ENCODE results near the gene CREBBP. TPM values are rescaled to one million over a fixed set of nuclear protein-coding genes. Genes with fewer than 3 reads are reported as not detected.

The CREBBP gene
- polyA plus RNA-seq, 2 of the 4 experiments (the other 2 are of a cell fraction) = 8.0 to 13.4 TPM

- TF ChIP-seq HOXA7 (CRISPR knock-in tag; IDR thresholded peaks at IDR 0.05) (no peak), CBX2 (IDR thresholded peaks at IDR 0.05; ENCODE audit: borderline replicate concordance, low read depth) (no peak), FOXS1 (CRISPR knock-in tag; IDR thresholded peaks at IDR 0.05) (no peak), HMGXB4 (CRISPR knock-in tag; IDR thresholded peaks at IDR 0.05; ENCODE audit: borderline replicate concordance) (no peak), HEYL (CRISPR knock-in tag; IDR thresholded peaks at IDR 0.05) (no peak), NFE2L2 (conservative IDR thresholded peaks at IDR 0.05; ENCODE audit: low read length) (no peak), RNF2 (IDR thresholded peaks at IDR 0.05; ENCODE audit: borderline replicate concordance, low read depth) (no peak), ZC3H11A (IDR thresholded peaks at IDR 0.05) (no peak), MYC (IDR thresholded peaks at IDR 0.05; ENCODE audit: borderline replicate concordance, low read length) (no peak), EHF (CRISPR knock-in tag; IDR thresholded peaks at IDR 0.05) (no peak), ZSCAN20 (CRISPR knock-in tag; IDR thresholded peaks at IDR 0.05) (no peak), NPAS2 (CRISPR knock-in tag; IDR thresholded peaks at IDR 0.05; ENCODE audit: borderline replicate concordance) (no peak), TFCP2L1 (CRISPR knock-in tag; IDR thresholded peaks at IDR 0.05) (no peak), MAFK (IDR thresholded peaks at IDR 0.05; ENCODE audit: partially characterized antibody) (no peak), REST (IDR thresholded peaks at IDR 0.05) (no peak), NR3C1 (IDR thresholded peaks at IDR 0.05) (no peak), BHLHE40 (IDR thresholded peaks at IDR 0.05; ENCODE audit: low read depth, low read length) (no peak), USF2 (IDR thresholded peaks at IDR 0.05) (no peak), ATOH8 (CRISPR knock-in tag; IDR thresholded peaks at IDR 0.05; ENCODE audit: low read depth) (no peak), ZNF302 (CRISPR knock-in tag; IDR thresholded peaks at IDR 0.05) (no peak)
- DNase-seq (ENCODE audit: low read depth in 1 of 2, low spot score in 1 of 2) (no peak), ATAC-seq (no peak), FAIRE-seq (no peak)
- Histone ChIP-seq H3K4me1 (no peaks in the 10 kb centered on the region), H3K4me3 (no peak overlapping the region), H3K4me2 (no peak overlapping the region), H3K9me3 (no peaks in the 10 kb centered on the region), H3K27ac (no peak overlapping the region)
- POLR2A ChIA-PET = no interaction called here
- 91% methylated on average over 14 of the region's 31 CpGs for WGBS (ENCODE audit: missing lambda C conversion rate)
- CTCF ChIA-PET = interaction anchor here (0.5 kb wide), 1 partner anchor 229 kb away, joined by 5 read pairs; no protein-coding TSS in a partner anchor
Observed at GRCh38 chr16:3728424-3729160, 151.9 kb downstream of the CREBBP start.

Data from A549 (cell line).